Measurements from ENCODE around the gene PACSIN2.
"Not testable (repeated sequence)": the region's sequence is repeated elsewhere in the genome, so short reads cannot be mapped to it uniquely, and the experiment has no call there.

Gene PACSIN2

DNA sequence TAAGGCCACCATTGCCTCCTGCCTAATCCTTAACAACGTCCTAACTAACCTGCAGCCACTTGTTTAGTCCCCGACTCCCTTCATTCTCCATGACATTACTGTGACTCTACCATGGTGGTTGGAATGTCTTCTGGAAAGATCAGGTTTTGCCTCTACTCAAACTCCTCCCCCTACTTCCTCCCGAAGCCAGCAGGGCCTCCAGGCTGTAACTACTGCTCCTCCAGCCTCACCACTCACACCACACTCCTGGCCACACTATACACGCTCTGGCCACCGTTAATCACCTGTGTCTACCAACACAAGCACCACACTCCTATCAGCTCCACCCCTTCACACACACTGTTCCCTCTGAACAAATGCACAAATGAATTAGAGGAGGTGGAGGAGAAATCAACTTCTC, 69.2 kb downstream of the PACSIN2 start:
- peak; percentile 56 for DNase-seq (ENCODE audit: low spot score)

DNA sequence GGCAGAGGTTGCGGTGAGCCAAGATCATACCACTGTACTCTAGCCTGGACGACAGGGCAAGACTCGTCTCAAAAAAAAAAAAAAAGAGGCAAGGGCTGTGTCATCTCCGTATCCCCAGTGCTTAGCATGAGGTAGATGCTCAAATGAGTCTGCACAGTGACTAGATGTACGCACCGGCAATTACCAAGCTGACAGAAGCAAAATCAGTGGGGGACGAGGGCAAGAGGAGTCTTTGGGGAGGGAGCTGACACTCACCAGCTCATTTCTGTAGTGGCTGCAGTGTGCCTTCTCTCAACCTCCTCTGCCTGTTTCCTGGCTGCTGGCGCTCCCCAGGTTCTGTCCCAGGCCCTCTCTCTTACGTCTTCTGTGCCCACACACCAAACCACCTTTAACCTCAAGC, 69.9 kb downstream of the PACSIN2 start:
- no peak for DNase-seq (ENCODE audit: low spot score)

DNA sequence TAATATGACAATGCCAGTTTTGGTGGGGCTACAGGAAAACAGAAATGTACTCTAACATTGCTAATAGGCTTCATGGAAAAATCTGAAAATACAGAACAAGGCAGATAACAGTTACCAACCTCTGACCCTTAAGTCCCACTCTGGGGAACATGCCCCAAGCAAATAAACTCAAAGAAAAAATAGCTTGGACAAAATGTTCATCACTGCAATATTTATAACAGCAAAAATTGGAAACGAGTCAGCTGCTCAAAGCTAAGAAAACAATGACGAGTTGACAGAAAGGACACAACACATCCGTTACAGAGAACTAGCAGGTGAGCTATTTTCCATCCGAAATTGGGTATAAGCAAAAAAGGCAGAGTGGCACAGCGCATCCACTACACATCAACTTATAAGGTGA, 70.5 kb downstream of the PACSIN2 start:
- no peak for DNase-seq (ENCODE audit: low spot score)

DNA sequence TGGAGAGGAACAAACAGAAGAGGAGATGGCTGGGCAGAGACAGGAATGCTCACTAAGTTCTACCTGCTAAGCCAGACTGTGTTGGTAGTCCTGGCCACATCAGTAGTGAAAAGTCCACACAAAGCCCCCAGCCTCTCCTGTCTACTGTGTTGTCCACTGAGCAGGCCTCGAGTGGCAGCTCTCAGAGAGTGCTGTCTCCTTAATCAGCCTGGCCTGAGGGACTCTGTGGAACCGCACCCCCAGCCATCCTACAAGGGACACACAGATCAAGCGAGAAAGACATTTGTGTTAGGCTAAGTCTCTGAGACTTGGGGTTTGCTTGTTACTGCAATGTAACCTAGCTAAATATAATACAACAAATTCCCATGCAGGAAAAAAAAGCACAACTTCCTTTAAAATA, 71.0 kb downstream of the PACSIN2 start:
- DNase-seq (ENCODE audit: low spot score) = no peak

DNA sequence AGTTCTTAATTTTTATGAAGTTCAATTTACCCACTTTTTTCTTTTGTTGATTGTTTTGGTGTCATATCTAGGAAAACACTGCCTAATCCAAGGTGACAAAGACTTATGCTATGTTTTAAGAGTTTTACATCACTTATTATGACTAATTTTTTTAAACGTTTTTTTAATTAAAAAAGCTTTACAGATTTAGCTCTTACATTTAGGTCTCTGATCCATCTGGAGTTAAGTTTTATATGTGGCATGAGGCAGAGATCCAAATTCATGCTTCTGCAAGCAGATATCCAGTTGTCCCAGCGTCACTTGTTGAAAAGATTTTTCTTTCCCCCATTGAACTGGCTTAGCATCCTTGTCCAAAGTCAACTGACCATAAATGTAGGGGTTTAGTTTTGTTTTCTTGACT, 72.6 kb downstream of the PACSIN2 start:
- DNase-seq (ENCODE audit: low spot score) = no peak

DNA sequence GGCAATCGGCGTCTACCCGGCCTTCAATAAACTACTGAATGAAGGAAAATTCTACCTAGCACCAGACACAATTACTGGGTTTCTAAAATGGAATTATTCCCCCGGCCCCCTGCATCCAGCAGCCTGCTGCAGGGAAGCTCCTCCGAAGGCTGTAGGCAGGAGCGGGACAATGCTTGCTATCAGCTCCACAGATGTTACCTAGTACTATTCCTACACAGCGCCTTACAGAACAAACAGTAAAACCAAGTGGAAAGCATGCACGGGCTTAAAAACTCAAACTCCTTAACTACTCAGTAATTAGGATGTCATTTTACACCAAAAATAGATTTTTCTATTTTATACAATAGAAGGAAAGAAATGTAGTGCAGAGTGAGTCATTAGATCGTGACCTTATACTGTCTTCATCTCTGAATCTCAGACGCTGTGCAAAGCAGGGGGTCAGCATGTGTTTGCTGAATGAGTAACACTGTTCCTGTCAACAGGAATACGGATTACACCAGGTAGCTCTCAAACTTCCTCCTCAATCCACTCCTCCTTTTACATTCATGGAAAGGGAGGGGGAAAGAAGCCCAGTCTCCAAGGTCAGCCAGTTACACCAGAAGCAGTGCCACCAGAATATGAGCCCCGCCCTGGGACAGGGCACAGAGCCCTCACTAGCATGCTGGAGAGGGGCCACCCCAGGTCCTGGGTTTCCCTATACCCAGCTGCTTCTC, 74.9 kb downstream of the PACSIN2 start:
- peak; percentile 42 for DNase-seq (ENCODE audit: low spot score)

DNA sequence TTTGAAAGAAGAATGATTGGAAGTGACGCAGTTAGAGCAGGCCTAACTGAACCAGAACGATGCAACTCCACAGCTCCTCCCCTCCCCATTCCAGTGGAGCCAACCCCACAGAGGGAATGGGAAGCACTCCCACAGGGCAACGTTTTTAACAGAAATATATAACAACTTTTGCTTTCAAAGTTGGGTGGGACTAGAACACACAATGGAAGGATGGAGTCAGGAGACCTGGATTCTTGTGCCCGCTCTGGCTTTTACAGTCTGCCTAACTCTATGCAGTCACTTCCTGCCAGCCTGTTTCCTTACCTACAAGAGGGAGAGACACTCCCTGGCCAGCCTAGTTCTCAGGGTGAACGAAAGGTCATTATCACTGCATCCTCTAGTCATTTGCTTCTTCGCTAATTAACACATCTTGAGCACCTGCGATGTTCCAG, 75.5 kb downstream of the PACSIN2 start:
- no peak for DNase-seq (ENCODE audit: low spot score)

DNA sequence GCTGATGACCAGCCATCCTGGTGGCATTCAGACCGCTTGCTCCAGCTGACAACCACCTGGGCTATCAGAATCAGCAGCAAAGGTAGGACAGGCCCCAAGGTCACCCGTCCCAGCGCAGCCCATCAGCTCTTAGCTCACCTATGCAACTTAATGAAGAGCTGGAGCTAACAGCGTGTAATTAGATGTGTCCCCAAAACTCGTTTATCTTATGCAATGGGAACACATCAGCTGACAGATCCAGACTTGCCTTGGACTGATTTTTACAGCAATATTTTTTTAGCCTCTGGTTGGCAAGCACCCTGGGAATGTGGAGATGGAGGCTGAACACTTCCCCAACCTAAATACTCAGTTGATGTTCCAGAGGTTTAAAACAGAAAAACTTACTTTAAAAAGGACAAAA, 76.0 kb downstream of the PACSIN2 start:
- DNase-seq (ENCODE audit: low spot score) = no peak

DNA sequence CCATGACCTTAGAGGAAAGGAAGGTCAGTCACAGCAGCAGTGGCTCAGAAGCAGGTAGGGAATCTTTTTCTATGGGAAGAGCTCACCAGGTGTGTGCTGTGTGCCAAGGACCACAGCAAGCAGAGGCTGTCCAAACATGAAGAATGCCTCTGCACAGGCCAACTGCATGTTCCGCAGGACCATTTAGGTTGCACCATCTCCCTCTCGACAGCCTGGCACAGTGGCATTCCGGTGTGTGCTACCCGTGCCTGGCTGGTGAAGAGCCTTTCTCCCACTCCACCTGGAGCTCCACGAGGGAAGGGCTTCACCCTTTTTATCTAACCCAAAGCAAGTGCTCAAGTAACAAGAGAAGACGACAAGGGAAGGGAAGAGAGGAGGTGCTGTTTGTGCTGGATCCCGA, 76.5 kb downstream of the PACSIN2 start:
- DNase-seq (ENCODE audit: low spot score) = no peak

DNA sequence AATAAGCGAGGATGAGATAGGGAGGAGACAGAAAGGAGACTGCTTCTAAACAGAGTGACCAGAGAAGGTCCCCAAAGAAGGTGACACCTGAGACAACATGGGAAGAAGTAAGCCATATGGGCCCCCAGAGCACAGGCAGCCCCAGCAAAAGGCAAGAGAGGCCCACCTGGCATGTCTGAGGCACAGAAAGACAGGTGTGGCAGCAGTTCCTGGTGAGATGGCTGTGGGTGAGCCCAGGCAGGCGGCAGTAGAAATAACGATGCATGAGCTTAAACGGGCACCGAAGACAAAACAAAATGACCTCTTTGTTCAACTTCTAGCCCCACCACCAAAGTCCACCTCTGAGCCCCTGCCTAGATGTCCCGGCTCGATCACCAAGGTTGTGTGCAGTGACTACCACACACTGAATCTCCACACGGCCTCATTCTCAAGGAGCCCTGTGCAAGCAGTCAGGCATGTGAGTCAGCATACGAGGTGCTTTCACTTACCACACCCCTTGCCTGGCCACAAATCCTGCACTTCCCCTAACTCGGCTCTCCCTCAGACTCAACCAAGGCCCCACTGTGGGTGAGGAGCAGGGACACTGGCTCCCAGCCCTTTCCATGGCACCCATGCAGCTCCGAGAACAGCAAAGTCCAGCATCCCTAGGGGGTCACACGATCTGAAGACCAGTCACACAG, 77.6 kb downstream of the PACSIN2 start:
- DNase-seq (ENCODE audit: low spot score) = no peak

DNA sequence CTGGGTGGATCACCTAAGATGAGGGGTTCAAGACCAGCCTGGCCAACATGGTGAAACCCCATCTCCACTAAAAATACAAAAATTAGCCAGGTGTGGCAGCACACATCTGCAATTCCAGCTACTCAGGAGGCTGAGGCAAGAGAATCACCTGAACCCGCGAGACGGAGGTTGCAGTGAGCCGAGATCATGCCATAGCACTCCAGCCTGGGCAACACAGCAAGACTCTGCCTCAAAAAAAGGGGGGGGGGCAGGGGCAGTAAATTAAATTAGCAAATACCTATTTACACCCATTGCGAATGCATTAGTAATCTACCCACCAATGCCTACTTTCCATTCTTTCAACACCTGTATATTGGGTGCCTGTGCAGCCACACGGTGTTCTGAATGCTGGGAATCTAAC, 78.3 kb downstream of the PACSIN2 start:
- DNase-seq (ENCODE audit: low spot score) = not testable (repeated sequence)

DNA sequence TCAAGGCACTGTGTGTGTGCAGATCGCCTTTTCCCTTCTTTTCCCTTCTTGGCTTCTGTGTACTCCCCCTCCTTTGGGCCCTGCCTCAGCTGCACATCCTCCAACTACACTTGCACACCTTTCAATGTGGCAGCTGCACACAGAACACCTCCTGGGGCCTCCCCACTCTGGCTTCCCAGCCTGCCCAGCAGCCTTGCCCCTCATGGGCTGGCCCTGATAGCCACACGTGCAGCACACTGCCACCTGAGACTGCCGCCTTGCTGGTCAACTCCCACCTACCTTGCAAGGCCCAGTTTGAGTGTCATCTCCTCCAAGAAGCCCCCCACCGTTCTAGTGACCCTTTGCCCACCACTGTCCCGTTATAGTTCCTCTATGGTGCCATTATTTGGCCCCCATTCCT, 80.6 kb downstream of the PACSIN2 start:
- DNase-seq (ENCODE audit: low spot score) = no peak

DNA sequence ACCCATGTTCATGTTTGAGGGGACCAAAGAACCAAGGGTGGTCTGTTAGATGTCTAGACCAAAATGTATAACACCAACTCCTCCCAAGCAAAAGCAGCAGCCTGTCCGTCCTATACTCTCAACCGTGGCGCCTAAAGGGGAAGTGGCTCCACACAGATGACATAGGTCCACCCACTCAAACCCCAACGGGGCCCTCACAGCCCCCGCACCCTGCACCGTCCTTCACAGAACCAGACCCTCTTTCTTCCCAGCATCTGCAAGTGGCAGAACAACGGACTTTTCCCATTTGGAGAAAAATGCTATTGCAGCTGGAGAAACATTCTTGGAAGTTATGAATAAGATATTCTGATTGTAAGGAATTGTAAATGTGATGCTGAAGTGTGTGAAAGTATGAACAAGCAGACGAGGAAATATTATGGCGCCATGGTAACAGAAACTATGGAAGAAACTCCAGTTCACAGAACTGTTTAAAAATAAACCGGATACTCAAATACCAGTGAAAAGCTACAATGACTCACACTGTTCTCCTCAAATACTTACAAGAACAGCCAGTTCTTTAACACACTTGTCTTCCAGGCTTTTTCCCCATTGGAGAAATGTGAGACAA, 81.4 kb downstream of the PACSIN2 start:
- no peak for DNase-seq (ENCODE audit: low spot score)

DNA sequence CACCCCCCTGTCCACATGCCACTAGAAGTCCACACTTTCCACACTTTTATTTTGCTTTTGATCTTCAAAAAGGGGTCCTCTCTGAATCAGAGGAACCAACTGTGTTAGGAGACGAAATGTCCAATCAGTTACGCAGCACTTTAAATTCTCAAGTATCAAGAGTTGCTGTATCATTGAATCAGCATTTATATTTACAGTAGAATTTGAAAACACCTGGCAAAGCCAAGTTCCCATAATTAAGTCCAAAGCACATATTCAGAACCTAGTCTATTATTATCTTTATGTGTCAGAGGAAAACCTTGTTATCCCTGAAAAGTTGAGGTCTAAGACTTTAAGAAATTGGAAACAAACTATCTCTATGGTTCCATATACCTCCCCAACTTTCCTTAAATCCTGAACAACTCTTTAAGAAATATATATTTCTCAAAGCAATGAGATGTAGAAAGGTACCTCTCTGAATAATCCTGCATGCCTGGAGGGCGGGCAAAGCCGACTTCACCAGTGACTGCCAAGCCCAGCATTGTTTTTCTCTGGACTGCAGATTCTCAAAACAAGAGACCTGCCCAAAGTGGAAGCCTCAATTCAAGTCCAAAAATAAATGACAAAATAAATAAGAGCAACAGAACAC, 82.0 kb downstream of the PACSIN2 start:
- DNase-seq (ENCODE audit: low spot score) = no peak

DNA sequence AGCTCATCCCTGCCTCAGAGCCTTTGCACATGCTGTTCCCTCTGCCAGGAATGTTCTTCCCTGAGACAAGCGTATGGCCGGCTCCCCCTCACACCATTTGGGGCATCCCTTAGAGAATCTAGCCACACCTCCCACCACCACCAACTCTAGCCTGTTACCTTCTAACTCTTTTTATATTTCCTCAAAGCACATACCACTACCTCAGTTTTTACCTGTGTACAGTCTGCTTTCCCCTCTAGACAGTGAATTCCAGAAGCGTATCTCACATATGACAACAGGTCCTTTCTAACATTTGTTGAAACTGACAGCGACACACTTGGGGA, 82.8 kb downstream of the PACSIN2 start:
- DNase-seq (ENCODE audit: low spot score) = no peak

DNA sequence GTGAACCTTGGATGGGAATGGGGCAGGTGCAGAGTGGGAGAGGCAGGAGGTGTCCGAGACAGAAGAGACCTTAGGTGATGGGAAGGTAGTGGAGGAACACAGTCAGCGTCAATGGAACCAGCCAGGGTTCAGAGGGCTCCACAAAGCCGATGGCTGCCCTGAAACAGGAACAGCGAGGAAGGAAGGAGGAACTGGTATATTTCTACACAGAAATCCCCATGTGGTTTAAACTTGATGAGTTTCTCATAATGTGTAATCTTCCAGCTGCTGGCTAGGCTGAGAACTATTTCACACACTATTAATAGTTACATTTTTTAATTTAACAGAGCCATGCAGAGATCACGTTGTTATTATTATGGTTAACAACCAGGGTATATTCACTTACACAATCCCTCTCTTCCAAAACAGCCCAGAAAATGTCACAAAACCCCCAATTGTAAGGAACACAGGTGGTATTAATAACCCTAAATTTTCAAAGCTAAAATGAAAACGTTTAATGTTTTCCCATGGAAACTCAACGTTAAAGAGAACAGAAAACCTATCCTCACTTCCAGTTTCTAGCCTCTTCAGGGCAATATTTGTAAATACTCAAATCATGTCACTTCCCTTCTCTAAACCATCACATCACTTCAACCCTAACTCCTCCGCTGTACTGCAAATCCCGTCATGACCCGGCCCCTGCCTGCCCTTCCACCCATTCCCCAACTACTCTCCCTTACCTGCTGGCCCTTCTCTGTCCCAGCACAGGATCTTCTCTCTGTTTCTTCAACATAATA, 83.3 kb downstream of the PACSIN2 start:
- no peak for DNase-seq (ENCODE audit: low spot score)

DNA sequence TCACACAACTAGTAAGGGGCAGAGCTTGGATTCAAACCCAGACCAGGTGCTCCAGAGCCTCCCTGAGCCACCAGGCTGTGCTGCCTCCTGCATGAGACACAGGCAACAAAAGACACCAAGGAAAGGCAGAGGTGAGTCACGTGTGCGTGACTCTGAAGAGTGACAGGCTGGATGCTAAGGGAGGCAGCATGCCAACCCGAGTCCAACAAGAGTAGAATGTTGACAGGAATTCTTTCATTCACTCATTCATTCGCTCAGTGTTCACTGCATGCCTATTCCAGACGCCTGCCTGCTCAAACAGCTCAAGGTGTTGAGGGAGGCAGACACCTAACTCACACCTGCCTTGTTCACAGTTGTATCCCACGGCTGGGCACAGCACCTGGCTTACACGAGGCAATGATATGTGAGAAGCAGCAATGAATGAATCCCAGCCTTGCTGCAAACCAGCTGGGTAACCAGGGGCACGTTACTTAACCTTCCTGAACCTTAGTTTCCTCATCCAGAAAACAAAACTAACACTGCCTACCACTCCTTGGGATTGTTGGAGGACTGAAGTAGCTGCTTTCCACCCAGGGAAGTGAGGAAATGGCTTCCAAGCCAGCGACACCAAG, 84.0 kb downstream of the PACSIN2 start:
- no peak for DNase-seq (ENCODE audit: low spot score)

DNA sequence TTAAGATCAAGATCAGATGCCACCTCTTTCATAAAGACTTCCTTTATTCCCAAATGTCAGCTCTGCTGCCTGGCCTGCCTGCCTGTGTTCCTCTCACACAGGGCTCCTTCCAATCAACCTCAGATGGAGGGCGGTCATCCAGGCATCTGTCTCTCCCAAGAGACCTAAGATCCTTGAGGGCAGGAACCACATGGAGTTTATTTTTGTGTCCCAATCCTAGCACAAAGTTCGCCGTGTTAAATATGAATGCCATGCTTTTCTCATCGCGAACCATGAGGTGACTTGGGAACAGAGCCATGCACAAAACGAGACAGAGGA, 85.2 kb downstream of the PACSIN2 start:
- DNase-seq (ENCODE audit: low spot score) = no peak

DNA sequence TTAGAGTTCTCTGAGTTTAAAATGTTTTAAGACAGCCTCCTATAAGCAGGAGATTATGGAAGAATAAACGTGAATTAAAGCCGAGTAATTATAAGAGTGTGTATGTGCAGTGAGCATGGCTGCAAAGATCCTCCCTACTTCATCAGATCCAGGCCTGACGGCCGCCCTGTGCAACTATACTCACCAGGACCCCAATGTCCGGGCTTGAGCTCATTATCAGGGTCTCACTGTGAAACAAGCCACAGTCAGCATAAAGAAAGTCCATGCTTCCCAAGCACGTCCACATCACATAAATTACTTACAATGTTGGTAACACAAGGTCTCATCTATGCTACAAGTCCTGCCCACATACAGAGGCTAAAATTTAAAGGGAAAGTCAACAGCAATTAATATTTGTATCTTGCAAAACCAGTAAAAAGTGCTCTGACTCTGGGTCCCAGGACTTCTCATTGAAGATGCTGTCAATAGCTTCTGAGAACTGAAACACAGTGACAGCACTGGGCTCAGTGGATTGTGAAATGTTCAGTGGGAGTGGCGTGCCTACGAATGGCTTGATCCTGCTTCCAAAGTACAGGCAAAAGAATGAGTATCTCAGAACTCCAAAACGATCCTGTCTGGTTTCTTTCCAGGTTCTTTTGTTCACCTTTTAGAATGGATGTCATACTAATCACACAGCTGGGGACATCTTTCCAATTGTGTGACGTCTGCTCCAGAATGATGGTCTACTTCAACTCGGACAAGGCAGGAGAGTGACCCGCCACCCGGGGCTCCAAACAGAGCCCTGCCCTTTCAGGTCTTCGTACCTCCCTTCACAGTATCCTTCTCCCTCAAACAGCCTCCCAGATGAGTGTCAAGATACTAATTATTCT, 85.7 kb downstream of the PACSIN2 start:
- DNase-seq (ENCODE audit: low spot score) = no peak

DNA sequence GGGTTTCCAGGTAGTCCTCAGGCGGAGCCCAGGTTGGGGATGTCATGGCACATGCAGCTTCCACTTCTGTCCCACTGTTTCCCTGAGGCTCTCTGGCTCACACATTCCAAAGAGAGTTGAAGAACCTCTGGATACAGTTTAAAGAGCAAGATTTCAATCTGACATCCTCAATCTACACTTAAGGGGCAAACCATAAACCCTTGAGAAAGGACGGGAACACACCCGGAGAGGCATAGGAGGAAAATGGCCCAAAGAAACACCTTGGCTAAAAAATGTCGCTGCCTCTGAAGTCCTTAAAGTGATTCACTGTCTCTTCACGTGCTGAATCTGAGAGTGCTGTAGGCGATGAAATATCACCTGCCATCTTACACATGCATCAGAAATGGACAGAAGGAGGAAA, 87.0 kb downstream of the PACSIN2 start:
- no peak for DNase-seq (ENCODE audit: low spot score)

DNA sequence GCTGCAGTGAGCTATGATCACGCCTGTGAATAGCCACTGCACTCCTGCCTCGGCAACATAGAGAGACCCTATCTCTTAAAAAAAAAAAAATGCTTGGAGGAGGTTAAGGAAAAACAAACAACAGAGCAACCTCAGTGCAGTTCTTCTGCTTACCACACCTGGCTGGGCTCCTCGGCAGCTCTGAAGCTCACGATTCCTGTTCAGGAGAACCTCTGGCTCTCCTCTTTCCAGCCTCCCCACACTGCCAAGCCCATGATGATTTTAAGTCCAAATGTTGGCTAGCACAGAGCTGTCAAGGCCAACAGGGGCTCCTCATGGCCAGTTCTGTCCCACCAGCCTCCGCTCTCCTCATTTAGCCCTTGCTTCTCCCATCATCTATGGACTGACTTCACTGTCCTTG, 88.2 kb downstream of the PACSIN2 start:
- no peak for DNase-seq (ENCODE audit: low spot score)

Data from iPS-NIHi11 (cell line).